Measurements from ENCODE around the gene SPIRE2.
"Not testable (repeated sequence)": the region's sequence is repeated elsewhere in the genome, so short reads cannot be mapped to it uniquely, and the experiment has no call there.

SPIRE2 gene

DNA sequence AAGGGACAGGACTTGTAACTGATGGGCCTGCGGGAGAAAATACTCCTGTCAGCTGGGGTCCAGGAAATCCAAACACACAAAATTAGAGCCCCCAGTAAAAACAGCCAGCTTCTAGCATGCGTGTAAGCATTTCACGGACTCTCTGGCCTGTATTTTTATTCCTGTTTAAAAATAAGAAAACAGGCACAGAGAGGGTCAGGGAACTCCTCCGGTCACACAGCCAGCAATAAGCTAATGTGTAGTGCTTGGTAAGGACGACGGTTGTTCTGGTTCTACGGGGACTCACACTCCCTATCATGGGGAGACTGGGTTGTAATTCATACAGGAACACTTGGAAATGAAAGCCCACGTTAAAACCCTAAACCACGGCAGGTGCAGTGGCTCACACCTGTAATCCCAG is 43.6 kb downstream of the SPIRE2 start:
- DNase-seq, result no peak

DNA sequence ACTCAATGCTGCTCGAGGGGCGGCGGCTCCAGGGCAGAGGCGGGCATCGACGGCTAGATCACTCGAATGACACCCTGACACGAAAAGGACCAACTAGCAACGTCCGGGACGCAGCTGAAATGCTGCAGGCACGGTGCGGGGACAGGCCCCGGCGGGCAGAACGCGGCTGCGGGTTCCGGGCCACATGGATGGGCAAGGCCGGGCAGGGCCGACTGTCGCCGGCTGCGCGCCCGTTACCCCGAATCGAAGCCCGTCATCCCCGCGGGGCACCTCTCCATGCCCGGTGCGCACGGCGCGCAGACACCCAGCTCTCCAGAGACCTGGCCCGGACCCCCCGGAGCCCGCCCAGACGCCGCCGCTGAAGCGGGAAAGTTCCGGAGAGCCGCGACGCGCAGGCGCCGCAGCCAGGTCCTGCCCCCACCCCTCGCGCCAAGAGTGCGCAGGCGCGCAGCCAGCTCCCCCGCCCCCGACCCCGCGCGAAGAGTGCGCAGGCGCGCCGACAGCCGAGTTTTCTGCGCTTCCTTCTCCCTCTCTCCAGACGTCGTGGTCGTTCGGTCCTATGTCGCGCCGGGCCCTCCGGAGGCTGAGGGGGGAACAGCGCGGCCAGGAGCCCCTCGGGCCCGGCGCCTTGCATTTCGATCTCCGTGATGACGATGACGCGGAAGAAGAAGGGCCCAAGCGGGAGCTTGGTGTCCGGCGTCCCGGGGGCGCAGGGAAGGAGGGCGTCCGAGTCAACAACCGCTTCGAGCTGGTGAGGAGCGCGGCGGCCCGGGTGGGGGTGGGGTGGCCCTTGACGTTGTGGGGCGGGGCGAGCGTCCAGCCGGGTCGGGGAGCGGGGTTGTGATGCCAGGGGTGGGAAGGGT is 45.1 kb downstream of the SPIRE2 start, which contains the start of gene TCF25:
Gene TCF25 (plus strand): TSS at position 484 of the 863 bp plus-strand sequence. CDS start 76 bp downstream, at position 560.
- DNase-seq, result peak; percentile 93

DNA sequence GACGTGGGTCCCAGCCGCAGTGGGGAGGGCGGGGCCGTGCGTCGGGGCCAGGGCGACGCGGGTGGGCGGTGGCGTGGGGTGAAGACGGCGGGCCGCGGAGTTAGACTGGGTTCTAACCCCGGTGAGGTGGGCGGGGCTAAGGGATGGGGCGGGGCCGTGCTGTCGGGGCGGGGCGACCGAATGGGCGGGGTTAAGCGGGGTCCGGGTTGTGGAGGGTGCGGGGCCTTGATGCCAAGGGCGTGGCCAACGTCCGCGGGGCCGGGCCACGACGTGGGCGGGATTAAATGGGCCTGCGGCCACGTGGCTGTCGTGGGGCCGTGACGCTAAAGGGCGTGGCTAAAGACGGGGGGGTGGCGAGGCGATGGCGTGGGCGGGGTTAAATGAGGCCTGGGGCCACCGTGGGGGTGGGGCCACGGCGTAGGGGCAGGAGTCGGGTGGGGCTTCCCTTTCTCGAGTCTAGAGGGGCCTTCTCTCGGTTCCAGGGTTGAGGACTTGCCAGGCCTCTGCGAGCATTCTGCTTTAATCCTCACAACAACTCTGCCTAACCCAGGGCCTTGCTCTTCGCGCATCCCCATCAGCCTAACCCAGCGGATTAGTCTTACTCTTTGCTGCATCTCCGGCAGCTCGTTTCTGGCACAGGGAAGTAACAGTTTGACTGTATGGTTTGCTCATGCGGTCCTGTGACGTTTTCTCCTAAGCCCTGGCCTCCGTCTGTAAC is 45.9 kb downstream of the SPIRE2 start:
- DNase-seq, result peak; percentile 98

DNA sequence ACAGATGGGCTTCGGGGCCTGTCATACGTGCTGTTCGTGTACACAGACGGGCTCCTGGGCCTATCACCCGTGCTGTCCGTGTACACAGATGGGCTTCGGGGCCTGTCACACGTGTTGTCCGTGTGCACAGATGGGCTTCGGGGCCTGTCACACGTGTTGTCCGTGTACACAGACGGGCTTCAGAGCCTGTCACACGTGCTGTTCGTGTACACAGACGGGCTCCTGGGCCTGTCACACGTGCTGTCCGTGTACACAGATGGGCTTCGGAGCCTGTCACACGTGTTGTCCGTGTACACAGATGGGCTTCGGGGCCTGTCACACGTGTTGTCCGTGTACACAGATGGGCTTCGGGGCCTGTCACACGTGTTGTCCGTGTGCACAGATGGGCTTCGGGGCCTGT is 50.8 kb downstream of the SPIRE2 start:
- not testable (repeated sequence) for DNase-seq

DNA sequence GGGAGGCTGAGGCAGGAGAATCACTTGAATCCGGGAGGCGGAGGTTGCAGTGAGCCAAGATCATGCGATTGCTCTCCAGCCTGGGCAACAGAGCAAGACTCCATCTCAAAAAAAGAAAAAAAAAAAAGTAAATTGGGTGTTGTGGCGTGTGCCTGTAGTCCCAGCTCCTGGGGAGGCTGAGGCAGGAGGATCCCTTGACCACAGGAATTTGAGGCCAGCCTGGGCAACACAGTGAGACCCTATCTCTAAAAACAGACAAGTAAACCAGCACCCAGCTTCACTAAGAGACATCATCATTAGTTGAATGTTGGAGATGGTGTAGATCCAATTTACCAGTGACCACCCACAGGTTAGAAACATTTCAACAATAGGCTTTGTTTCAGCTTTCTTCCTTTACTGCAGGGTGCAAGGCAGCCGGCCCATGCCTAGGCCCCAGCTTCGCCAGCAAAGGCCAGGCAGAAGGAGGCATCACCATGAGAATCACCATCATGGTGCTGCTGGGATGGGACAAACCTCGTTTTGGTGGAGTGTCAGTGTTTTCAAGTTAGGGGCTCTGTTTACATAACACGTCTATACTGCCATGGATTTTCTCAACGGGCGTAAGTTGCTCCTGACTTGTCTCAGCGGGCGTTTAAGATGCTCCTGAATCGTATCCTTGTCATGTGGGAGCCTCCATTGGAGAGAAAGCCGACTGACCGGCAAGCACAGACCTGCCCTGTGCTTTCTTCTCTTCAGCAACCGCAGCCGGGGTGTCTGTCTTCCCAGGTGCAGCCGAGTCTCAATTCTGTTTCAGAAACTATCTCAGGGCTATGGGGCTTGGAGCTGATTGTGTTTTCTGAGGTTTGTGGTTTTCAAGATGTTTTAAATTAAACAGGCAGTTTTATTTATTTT is 52.4 kb downstream of the SPIRE2 start:
- DNase-seq, result no peak

DNA sequence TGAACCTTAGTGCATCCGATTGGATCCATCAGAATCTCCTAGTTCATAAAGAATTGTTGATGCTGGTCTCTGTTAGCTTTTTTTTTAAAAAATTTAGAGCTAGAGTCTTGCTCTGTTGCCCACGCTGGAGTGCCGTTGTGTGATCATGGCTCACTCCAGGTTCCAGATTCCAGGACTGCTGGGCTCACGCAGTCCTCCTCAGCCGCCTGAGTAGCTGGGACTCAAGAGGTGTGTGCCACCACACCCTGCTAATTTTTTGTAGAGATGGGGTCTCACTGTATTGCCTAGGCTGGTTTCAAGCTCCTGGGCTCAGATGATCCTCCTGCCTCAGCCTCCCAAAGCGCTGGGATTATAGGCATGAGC is 53.1 kb downstream of the SPIRE2 start:
- no peak for DNase-seq

DNA sequence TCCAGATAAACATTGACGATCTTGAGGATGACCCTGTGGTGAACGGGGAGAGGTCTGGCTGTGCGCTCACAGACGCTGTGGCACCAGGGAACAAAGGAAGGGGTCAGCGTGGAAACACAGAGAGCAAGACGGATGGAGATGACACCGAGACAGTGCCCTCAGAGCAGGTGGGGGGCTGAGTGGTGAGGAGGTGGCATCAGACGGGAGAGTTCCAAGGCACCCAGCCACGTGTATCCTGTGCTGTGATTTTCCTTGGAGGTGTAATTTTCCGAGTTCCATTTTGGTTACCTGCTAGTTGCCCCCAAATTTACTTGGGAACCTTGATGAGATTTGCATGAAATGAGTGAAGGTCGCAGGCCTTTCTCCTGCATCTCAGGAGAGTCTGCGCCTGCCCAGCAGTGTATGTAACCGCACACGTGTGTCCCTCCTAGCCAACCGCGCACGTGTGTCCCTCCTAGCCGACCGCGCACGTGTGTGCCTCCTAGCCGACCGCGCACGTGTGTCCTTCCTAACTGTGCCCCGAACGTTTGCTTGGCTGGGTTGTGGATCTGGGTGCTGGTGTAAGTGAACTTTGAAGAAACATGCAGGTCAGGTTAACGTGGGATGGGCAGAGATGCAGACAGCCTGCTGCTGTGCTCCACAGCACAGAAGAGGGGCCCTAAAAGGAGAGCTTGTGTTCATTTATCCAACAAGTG is 55.2 kb downstream of the SPIRE2 start:
- no peak for DNase-seq

DNA sequence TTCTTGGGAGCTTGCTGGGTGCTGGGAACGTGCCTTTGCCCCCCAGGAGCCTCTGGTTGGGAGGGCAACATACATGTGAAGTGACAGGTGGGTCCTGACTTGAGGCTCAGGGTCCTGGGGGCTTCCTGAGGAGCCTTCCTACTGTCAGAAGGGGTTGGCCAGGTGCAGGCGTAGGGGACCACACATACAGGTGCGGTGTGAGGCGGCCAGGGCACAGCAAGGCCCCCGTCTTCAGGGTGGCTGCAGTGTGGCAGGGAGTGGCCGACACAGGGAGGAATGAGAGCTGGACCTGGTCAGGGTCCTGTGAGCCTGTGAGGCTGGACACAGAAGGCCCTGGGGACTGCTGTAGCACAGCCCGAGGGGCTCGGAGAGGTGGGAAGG is 55.8 kb downstream of the SPIRE2 start:
- no peak for DNase-seq

DNA sequence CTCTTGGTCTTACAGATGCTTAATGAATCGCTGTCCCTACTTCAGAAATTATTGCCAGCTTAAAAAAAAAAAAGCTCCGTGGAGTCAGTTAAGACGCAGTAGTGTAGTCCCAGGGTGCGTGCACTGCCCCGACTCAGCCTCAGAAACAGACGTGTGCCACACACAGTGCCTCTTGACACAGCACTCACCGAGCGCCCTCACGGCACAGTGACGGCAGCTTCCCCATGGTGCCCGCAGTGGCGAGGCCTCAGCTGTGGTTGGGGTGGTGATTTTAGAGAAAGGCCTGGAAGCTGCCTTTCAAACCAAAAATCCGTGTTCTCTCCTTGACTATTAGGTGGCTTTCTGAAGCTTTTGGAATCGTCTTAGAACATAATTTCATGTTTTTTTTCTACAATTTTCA is 59.0 kb downstream of the SPIRE2 start:
- no peak for DNase-seq

DNA sequence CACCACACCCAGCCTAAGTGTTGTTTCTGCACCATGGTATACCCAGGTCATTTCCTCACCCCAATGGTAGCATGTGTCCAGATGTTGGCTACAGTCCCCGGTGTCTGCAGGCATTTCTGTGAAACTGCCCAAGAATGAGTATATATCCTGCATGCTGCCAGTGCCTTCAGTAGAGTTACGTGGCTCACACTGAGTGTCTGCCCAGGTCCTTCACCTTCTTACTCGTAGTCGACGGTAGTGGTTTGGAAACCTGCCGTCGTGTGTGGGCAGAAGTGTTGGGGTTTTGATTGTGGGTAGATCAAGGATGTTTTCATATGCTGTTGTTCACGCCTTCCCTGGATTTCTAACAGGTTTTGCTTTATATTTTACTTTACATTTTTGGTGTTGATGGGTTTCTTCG is 61.9 kb downstream of the SPIRE2 start:
- DNase-seq, result peak; percentile 54

DNA sequence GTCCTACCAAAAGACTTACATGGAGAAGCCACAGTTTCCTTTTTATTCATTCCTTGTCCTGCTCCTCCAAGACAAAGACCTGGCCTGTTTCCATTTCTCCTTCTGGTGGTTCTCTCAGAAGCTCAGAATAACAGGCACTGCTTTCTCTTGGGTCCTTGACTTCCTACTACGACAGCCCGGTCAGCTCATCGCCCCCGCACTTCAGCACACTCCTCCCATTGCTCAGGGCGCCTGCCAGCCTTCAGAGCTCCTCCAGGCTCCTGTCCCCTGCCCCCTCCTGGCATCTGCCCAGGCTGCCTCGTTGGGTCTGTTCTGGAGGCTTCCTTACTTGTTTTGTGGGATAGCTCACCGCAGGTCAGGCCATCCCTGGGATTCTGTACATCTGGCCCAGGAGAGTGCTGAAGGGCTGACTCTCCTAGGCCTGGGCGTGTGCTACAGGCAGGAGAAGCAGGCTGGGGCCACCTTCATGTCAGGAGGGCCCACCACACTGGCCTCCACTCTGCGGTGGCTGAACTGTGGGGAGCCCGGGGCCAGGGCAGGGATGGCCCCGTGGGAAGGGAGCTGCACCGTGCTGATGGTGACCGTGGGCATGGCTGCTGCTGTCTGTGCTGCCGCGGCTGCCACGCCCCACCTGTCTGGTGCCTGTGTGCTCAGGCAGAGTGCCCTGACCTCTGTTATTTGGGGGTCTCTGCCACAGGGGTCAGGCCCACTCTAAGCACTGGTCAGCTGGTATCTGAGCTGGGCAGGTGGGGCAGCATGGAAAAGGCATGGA is 62.8 kb downstream of the SPIRE2 start:
- no peak for DNase-seq

DNA sequence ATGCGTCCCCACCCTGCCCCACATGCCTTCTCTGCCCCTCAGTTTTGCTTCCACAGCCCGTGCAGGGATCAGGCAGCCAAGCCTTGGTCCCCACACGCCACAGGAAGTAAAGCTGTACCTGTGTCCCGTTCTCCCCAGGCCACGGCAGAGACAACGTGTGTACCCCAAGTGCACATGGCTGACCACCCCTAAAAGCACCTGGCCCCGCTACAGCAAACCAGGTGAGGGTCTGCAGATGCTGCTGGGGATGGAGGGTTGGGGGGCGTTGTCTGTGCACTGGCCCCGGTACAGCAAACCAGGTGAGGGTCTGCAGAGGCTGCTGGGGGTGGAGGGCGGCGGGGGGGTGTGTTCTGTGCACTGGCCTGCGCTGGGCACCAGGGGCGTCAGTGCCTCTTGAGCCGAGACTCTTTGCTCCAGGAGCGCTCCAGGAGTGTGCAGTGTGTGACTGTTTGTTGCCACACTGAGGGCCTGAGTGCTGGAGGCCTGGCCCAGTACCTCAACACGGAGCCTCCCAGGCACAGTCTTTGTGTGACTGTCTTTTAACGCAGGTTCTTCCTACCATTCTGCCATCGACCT is 63.9 kb downstream of the SPIRE2 start:
- no peak for DNase-seq

DNA sequence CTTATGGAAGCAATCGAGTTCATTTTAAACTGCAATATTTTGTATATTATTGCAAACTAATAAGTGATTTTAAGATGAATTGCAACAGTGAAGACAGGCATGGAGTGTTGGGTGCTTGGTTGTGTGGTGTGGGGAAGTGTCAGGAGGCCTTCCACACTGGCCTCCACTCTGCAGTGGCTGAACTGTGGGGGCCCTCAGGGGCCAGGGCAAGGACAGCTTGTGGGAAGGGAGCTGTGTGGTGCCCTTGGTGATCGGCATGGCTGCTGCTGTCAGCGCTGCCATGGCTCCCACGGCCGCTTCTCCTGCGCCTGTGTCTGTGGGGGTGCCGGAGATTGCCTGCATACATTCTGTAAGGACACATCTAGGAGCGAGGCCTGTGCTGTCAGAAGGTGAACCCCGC is 64.4 kb downstream of the SPIRE2 start:
- DNase-seq, result no peak

DNA sequence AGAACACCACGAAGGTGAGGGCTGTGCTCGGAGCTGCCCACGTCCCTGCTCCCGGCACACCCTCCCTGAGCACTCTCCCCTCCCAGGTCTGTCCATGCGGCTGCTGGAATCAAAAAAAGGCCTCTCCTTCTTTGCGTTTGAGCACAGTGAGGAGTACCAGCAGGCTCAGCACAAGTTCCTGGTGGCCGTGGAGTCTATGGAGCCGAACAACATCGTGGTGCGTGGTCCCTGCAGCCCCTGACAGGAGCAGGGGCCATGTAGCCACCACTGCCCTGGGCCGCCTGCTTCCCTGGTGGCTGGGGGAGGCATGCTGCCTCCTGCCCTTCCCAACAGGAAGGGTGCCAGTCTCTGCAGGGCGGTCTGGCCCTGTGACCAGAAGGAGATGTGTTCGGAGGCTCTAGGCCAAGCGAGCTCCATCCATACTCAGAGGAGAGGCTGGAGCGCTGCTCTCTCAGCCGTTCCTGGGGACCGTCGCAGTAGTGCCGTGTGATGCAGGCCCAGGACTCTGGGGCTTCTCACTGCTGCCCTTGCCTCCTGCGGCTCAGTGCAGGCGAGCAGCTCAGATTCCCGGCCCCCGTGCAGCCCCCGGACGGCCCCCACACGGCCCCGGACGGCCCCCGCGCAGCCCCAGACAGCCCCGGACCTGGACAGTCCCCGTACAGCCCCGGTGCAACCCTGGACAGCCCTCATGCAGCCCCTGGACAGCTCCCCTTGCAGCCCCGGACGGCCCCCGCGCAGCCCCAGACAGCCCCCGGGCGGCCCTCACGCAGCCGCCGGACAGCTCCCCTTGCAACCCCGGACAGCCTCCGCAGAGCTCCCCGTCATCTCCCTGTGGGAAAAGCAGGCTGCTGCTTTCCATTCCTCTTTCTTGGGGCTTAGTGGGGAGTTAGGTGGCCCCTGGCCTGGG is 65.6 kb downstream of the SPIRE2 start:
- DNase-seq, result no peak

DNA sequence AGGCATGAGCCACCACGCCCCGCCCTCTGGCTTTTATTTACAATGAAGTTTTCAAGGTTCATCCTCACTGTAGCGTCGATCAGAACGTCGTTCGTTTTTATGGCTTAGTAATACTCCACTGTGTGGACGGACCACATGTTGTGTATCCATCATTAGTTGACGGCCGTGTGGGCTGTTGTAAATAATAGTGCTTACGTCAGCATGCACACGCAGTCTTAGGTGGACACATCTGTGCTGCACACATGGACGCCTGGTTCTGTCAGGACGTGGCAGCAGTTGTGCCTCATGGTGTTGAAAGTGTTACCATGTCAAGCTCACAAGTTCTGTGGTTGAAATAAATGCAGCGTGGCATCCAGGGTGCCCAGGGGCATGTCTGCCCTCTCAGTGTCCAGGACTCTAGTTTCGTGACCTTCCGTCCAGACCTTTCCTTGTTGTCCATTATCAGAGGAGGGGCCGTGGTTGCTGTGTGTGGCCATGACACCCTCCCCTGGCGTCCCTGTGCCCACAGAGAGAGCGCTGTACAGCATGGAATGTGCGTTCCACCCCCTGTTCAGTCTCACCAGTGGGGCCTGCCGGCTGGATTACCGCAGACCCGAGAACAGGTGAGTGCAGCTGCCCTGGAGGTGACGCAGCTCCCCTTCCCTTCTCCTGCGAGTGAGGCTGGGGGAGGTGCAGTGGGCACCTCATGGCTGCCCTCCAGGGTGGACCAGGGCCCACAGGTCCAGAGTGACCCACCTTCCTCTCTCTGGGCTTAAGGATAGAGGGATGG is 67.4 kb downstream of the SPIRE2 start:
- no peak for DNase-seq

DNA sequence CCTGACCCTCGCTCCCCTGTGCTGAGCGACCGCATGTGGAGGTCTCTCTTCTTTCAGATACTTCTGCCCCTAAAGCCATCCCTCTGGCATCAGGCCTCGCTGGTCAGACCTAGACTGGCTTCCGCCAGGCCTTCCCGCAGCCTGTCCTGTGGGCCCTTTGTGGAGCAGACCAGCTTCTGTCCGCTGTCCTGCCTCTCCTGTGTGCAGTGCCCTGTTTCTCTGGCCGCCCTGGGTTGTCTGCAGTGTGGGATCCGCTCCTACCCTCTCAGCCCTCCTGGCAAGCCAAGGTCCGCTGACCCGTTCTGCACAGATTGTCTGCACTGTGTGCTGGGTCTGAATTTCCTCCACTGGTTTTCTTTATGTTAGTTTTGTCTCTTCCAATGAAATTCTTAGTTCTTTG is 68.9 kb downstream of the SPIRE2 start:
- no peak for DNase-seq

DNA sequence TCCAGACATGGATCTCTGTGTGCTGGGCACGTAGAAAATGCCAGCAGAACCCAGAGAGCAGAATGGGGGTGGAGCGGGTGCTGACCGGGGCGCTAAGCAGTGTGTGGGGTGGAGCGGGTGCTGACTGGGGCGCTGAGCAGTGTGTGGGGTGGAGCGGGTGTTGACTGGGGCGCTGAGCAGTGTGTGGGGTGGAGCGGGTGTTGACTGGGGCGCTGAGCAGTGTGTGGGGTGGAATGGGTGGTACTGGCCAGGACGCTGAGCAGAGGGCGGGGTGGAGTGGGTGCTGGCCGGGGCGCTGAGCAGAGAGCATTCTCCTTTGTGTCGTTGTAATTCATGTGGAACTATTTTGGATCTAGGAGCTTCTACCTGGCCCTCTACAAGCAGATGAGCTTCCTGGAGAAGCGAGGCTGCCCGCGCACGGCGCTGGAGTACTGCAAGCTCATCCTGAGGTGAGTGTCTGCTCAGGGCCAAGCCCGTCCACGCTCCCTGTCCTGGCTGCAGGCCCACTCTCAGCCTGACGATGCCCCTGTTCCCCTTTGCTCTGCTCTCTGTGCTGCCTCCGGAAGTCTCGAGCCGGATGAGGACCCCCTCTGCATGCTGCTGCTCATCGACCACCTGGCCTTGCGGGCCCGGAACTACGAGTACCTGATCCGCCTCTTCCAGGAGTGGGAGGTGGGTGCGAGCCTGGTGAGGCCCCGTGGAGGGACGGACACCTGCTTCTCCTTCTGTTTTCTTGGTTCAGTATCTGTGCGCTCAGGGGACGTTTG is 70.1 kb downstream of the SPIRE2 start:
- DNase-seq, result no peak

DNA sequence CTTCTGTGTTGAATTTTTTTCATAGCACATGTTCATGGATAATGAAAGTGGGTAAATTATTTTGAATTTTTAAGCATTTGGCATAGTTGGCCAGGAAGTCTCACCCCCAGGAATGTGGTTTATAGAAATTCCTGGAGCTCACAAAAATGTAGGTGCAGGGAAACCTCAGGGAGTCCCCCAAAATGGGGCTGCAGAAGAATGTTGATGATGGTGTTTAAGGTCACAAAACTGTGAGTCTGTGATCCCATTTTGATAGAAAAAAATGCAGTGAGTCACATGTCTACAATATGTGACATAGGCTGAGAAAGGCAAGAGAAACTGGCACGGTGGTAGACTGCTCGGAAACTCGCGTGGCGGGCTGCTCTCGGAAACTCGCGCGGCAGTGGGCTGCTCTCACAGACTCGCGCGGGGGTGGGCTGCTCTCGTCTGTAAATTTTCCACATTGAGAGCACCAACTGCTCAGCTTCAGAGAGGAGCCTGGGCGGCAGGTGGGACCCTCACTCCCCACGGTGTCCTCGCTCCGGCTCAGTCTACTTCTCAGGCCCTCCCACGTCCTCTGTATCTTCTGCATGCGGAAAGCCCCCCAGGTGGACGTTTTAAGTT is 71.7 kb downstream of the SPIRE2 start:
- DNase-seq, result no peak

All from activated CD4-positive, alpha-beta T cell treated with anti-CD3 and anti-CD28 coated beads, Interleukin-10, Interleukin-2, amounts not matched to agents 100 ng/mL and 50 ng/mL, durations not matched to agents 16 hours and 8 hours (primary cell).